ENCODE results near the gene ANXA5. TPM values are rescaled to one million over a fixed set of nuclear protein-coding genes. Genes with fewer than 3 reads are reported as not detected.
"Not testable (repeated sequence)": the region's sequence is repeated elsewhere in the genome, so short reads cannot be mapped to it uniquely, and the experiment has no call there.

Gene ANXA5
- total and polyA plus RNA-seq, 4 donors: 335 to 471 (median 394) TPM

- H3K27ac ChIP-seq (ENCODE audit: low read depth in 1 of 2, low read length in 2 of 2): no peak overlapping the region
- no peaks in the 10 kb centered on the region for H3K4me1 ChIP-seq (ENCODE audit: control insufficient read depth in 1 of 2, insufficient read depth in 2 of 2, low read length in 2 of 2)
- H3K36me3 ChIP-seq (ENCODE audit: control insufficient read depth in 1 of 2, insufficient read depth in 2 of 2, low read length in 1 of 2): no peaks in the 10 kb centered on the region
- 69 to 70% methylated on average over 5 of the region's 5 CpGs for WGBS, 2 donors
- no peak overlapping the region for H3K4me3 ChIP-seq (ENCODE audit: low read length in 2 of 2)
- intact Hi-C loops (cut with DNase I): loop anchor here (5.0 to 10.0 kb wide), 2 partner anchors 252 to 365 kb away; no protein-coding TSS in a partner anchor
- ATAC-seq (ENCODE audit: low FRiP score) (peak; percentile 60), DNase-seq (no peak)
- H3K27me3 ChIP-seq (ENCODE audit: control insufficient read depth in 1 of 2, insufficient read depth in 2 of 2, low read length in 1 of 2): no peaks in the 10 kb centered on the region
- no peaks in the 10 kb centered on the region for H3K9me3 ChIP-seq (ENCODE audit: control insufficient read depth, low read length)
These were observed 40.1 kb upstream of the ANXA5 start for GRCh38 chr4:121736735-121737351.

- intact Hi-C loops (cut with DNase I): loop anchor here in 1 of 2 donors (10.0 kb wide), 1 partner anchor 250 kb away; no protein-coding TSS in a partner anchor
- Histone ChIP-seq H3K27ac (ENCODE audit: low read depth in 1 of 2, low read length in 2 of 2) (no peak overlapping the region), H3K27me3 (ENCODE audit: control insufficient read depth in 1 of 2, insufficient read depth in 2 of 2, low read length in 1 of 2) (no peaks in the 10 kb centered on the region), H3K4me1 (ENCODE audit: control insufficient read depth in 1 of 2, insufficient read depth in 2 of 2, low read length in 2 of 2) (no peaks in the 10 kb centered on the region), H3K36me3 (ENCODE audit: control insufficient read depth in 1 of 2, insufficient read depth in 2 of 2, low read length in 1 of 2) (no peaks in the 10 kb centered on the region), H3K4me3 (ENCODE audit: low read length in 2 of 2) (no peak overlapping the region), H3K9me3 (ENCODE audit: control insufficient read depth, low read length) (no peaks in the 10 kb centered on the region)
- no peak for ATAC-seq (ENCODE audit: low FRiP score)
- WGBS, 2 donors: 24 to 37% methylated on average over 1 of the region's 1 CpG
- DNase-seq: no peak
These were observed 37.8 kb upstream of the ANXA5 start for GRCh38 chr4:121734571-121734970.

- no peaks in the 10 kb centered on the region for H3K36me3 ChIP-seq (ENCODE audit: control insufficient read depth in 1 of 2, insufficient read depth in 2 of 2, low read length in 1 of 2)
- 71 to 74% methylated on average over 1 of the region's 1 CpG for WGBS, 2 donors
- DNase-seq: no peak
- H3K9me3 ChIP-seq (ENCODE audit: control insufficient read depth, low read length): no peaks in the 10 kb centered on the region
- intact Hi-C loops (cut with DNase I): loop anchor here in 1 of 2 donors (10.0 kb wide), 1 partner anchor 249 kb away; no protein-coding TSS in a partner anchor
- H3K4me1 ChIP-seq (ENCODE audit: control insufficient read depth in 1 of 2, insufficient read depth in 2 of 2, low read length in 2 of 2): no peaks in the 10 kb centered on the region
- H3K27me3 ChIP-seq (ENCODE audit: control insufficient read depth in 1 of 2, insufficient read depth in 2 of 2, low read length in 1 of 2): no peaks in the 10 kb centered on the region
- no peak overlapping the region for H3K27ac ChIP-seq (ENCODE audit: low read depth in 1 of 2, low read length in 2 of 2)
- H3K4me3 ChIP-seq (ENCODE audit: low read length in 2 of 2): no peak overlapping the region
- ATAC-seq (ENCODE audit: low FRiP score): no peak
These were observed 37.2 kb upstream of the ANXA5 start for GRCh38 chr4:121733942-121734341.

GRCh38 chr4:121729753-121730152 lies 33.0 kb upstream of the ANXA5 start:
- ATAC-seq (ENCODE audit: low FRiP score); H3K36me3 ChIP-seq (ENCODE audit: control insufficient read depth in 1 of 2, insufficient read depth in 2 of 2, low read length in 1 of 2); H3K27ac ChIP-seq (ENCODE audit: low read depth in 1 of 2, low read length in 2 of 2); H3K4me1 ChIP-seq (ENCODE audit: control insufficient read depth in 1 of 2, insufficient read depth in 2 of 2, low read length in 2 of 2); DNase-seq; H3K4me3 ChIP-seq (ENCODE audit: low read length in 2 of 2); H3K27me3 ChIP-seq (ENCODE audit: control insufficient read depth in 1 of 2, insufficient read depth in 2 of 2, low read length in 1 of 2); H3K9me3 ChIP-seq (ENCODE audit: control insufficient read depth, low read length): not testable (repeated sequence)
- intact Hi-C loops (cut with DNase I): loop anchor here in 1 of 2 donors (10.0 kb wide), 1 partner anchor 245 kb away; no protein-coding TSS in a partner anchor
- WGBS, 2 donors: 97% methylated on average over 2 of the region's 2 CpGs

- intact Hi-C loops (cut with DNase I): no loop called here
- H3K4me3 ChIP-seq (ENCODE audit: low read length in 2 of 2): no peak overlapping the region
- no peak overlapping the region for H3K27ac ChIP-seq (ENCODE audit: low read depth in 1 of 2, low read length in 2 of 2)
- no peaks in the 10 kb centered on the region for H3K36me3 ChIP-seq (ENCODE audit: control insufficient read depth in 1 of 2, insufficient read depth in 2 of 2, low read length in 1 of 2)
- no peaks in the 10 kb centered on the region for H3K27me3 ChIP-seq (ENCODE audit: control insufficient read depth in 1 of 2, insufficient read depth in 2 of 2, low read length in 1 of 2)
- H3K4me1 ChIP-seq (ENCODE audit: control insufficient read depth in 1 of 2, insufficient read depth in 2 of 2, low read length in 2 of 2): no peaks in the 10 kb centered on the region
- no peak for DNase-seq
- H3K9me3 ChIP-seq (ENCODE audit: control insufficient read depth, low read length): no peaks in the 10 kb centered on the region
- ATAC-seq (ENCODE audit: low FRiP score): no peak
- 77 to 81% methylated on average over 3 of the region's 3 CpGs for WGBS, 2 donors
These were observed 32.0 kb upstream of the ANXA5 start for GRCh38 chr4:121728798-121729226.

- H3K27me3 ChIP-seq (ENCODE audit: control insufficient read depth in 1 of 2, insufficient read depth in 2 of 2, low read length in 1 of 2): no peaks in the 10 kb centered on the region
- no peaks in the 10 kb centered on the region for H3K4me1 ChIP-seq (ENCODE audit: control insufficient read depth in 1 of 2, insufficient read depth in 2 of 2, low read length in 2 of 2)
- no peak overlapping the region for H3K4me3 ChIP-seq (ENCODE audit: low read length in 2 of 2)
- 66 to 71% methylated on average over 4 of the region's 4 CpGs for WGBS, 2 donors
- DNase-seq (no peak), ATAC-seq (ENCODE audit: low FRiP score) (no peak)
- no peaks in the 10 kb centered on the region for H3K9me3 ChIP-seq (ENCODE audit: control insufficient read depth, low read length)
- H3K27ac ChIP-seq (ENCODE audit: low read depth in 1 of 2, low read length in 2 of 2): no peak overlapping the region
- intact Hi-C loops (cut with DNase I): no loop called here
- no peaks in the 10 kb centered on the region for H3K36me3 ChIP-seq (ENCODE audit: control insufficient read depth in 1 of 2, insufficient read depth in 2 of 2, low read length in 1 of 2)
These were observed 31.3 kb upstream of the ANXA5 start for GRCh38 chr4:121728066-121728465.

GRCh38 chr4:121726642-121727268 lies 30.0 kb upstream of the ANXA5 start:
- H3K4me1 ChIP-seq (ENCODE audit: control insufficient read depth in 1 of 2, insufficient read depth in 2 of 2, low read length in 2 of 2): no peaks in the 10 kb centered on the region
- intact Hi-C loops (cut with DNase I): no loop called here
- H3K36me3 ChIP-seq (ENCODE audit: control insufficient read depth in 1 of 2, insufficient read depth in 2 of 2, low read length in 1 of 2): no peaks in the 10 kb centered on the region
- H3K4me3 ChIP-seq (ENCODE audit: low read length in 2 of 2): no peak overlapping the region
- 41 to 42% methylated on average over 3 of the region's 3 CpGs for WGBS, 2 donors
- no peak overlapping the region for H3K27ac ChIP-seq (ENCODE audit: low read depth in 1 of 2, low read length in 2 of 2)
- no peaks in the 10 kb centered on the region for H3K27me3 ChIP-seq (ENCODE audit: control insufficient read depth in 1 of 2, insufficient read depth in 2 of 2, low read length in 1 of 2)
- no peak for DNase-seq
- peak; percentile 85 for ATAC-seq (ENCODE audit: low FRiP score)
- no peaks in the 10 kb centered on the region for H3K9me3 ChIP-seq (ENCODE audit: control insufficient read depth, low read length)

GRCh38 chr4:121724671-121725070 lies 27.9 kb upstream of the ANXA5 start:
- no peak overlapping the region for H3K27ac ChIP-seq (ENCODE audit: low read depth in 1 of 2, low read length in 2 of 2)
- intact Hi-C loops (cut with DNase I): no loop called here
- 95 to 100% methylated on average over 1 of the region's 1 CpG for WGBS, 2 donors
- no peak overlapping the region for H3K4me3 ChIP-seq (ENCODE audit: low read length in 2 of 2)
- ATAC-seq (ENCODE audit: low FRiP score): no peak
- no peaks in the 10 kb centered on the region for H3K4me1 ChIP-seq (ENCODE audit: control insufficient read depth in 1 of 2, insufficient read depth in 2 of 2, low read length in 2 of 2)
- no peak for DNase-seq
- H3K27me3 ChIP-seq (ENCODE audit: control insufficient read depth in 1 of 2, insufficient read depth in 2 of 2, low read length in 1 of 2): no peaks in the 10 kb centered on the region
- no peaks in the 10 kb centered on the region for H3K9me3 ChIP-seq (ENCODE audit: control insufficient read depth, low read length)
- no peaks in the 10 kb centered on the region for H3K36me3 ChIP-seq (ENCODE audit: control insufficient read depth in 1 of 2, insufficient read depth in 2 of 2, low read length in 1 of 2)

GRCh38 chr4:121721700-121722099 lies 24.9 kb upstream of the ANXA5 start:
- no peaks in the 10 kb centered on the region for H3K36me3 ChIP-seq (ENCODE audit: control insufficient read depth in 1 of 2, insufficient read depth in 2 of 2, low read length in 1 of 2)
- no peaks in the 10 kb centered on the region for H3K4me1 ChIP-seq (ENCODE audit: control insufficient read depth in 1 of 2, insufficient read depth in 2 of 2, low read length in 2 of 2)
- intact Hi-C loops (cut with DNase I): no loop called here
- H3K9me3 ChIP-seq (ENCODE audit: control insufficient read depth, low read length): no peaks in the 10 kb centered on the region
- 69 to 76% methylated on average over 1 of the region's 1 CpG for WGBS, 2 donors
- H3K27ac ChIP-seq (ENCODE audit: low read depth in 1 of 2, low read length in 2 of 2): no peak overlapping the region
- no peaks in the 10 kb centered on the region for H3K27me3 ChIP-seq (ENCODE audit: control insufficient read depth in 1 of 2, insufficient read depth in 2 of 2, low read length in 1 of 2)
- ATAC-seq (ENCODE audit: low FRiP score): no peak
- no peak overlapping the region for H3K4me3 ChIP-seq (ENCODE audit: low read length in 2 of 2)
- DNase-seq: no peak

Measured in aorta (tissue), 5 donors.